H1 (cell line): ENCODE data around the gene CTRL. TPM values are rescaled to one million over a fixed set of nuclear protein-coding genes. Genes with fewer than 3 reads are reported as not detected.

Source experiments
- polyA plus RNA-seq, 7 experiments: library from polyadenylated mRNA; depleted of rRNA in 3 of 7; stranded (reverse) in 5 of 7; unstranded in 2 of 7; fragments of >200 nt in 5 of 7; fragments of 200-250 nt in 2 of 7; gene quantifications; 1 replicate in 5 of 7; 2 replicates in 1 of 7; 4 replicates in 1 of 7; pipeline versions ENCODE4 v1.2.1 to v1.2.3, GENCODE V29; 2011 to 2013; ENCODE audit warnings: missing spikeins in 2 of 7, mixed read lengths in 2 of 7
- total RNA-seq: library from RNA; stranded (reverse); fragmentation: NEBNext Ultra II Directional; extraction: Animal tissue kit (Norgen Biotek cat#: 25700); gene quantifications from 2 replicates; pipeline ENCODE4 v1.2.1, GENCODE V29; 2021
- TF ChIP-seq, protein P1 (sequence below): fragments of 300-600 bp; sonication (generic); IDR thresholded peaks from 2 replicates; pipeline ENCODE4 v1.7.1; 2012; ENCODE audit warnings: low read length, moderate library complexity, mild to moderate bottlenecking, inconsistent platforms; ENCODE audit not compliant: insufficient replicate concordance
- TF ChIP-seq, protein P2 (sequence below): IDR thresholded peaks from 2 replicates; pipeline ENCODE4 v1.6.1; 2011; ENCODE audit warnings: low read length, improper control_type of control experiment

Gene CTRL
- total and polyA plus RNA-seq, 2 of the 8 experiments (the other 6 are each of a cell fraction or from before 2014, with no cell fraction given): 1.7 to 4.2 TPM

GRCh38 chr16:67962135-67962534, 30.5 kb upstream of the CTRL start (continued):
- TF ChIP-seq, protein P1, sequence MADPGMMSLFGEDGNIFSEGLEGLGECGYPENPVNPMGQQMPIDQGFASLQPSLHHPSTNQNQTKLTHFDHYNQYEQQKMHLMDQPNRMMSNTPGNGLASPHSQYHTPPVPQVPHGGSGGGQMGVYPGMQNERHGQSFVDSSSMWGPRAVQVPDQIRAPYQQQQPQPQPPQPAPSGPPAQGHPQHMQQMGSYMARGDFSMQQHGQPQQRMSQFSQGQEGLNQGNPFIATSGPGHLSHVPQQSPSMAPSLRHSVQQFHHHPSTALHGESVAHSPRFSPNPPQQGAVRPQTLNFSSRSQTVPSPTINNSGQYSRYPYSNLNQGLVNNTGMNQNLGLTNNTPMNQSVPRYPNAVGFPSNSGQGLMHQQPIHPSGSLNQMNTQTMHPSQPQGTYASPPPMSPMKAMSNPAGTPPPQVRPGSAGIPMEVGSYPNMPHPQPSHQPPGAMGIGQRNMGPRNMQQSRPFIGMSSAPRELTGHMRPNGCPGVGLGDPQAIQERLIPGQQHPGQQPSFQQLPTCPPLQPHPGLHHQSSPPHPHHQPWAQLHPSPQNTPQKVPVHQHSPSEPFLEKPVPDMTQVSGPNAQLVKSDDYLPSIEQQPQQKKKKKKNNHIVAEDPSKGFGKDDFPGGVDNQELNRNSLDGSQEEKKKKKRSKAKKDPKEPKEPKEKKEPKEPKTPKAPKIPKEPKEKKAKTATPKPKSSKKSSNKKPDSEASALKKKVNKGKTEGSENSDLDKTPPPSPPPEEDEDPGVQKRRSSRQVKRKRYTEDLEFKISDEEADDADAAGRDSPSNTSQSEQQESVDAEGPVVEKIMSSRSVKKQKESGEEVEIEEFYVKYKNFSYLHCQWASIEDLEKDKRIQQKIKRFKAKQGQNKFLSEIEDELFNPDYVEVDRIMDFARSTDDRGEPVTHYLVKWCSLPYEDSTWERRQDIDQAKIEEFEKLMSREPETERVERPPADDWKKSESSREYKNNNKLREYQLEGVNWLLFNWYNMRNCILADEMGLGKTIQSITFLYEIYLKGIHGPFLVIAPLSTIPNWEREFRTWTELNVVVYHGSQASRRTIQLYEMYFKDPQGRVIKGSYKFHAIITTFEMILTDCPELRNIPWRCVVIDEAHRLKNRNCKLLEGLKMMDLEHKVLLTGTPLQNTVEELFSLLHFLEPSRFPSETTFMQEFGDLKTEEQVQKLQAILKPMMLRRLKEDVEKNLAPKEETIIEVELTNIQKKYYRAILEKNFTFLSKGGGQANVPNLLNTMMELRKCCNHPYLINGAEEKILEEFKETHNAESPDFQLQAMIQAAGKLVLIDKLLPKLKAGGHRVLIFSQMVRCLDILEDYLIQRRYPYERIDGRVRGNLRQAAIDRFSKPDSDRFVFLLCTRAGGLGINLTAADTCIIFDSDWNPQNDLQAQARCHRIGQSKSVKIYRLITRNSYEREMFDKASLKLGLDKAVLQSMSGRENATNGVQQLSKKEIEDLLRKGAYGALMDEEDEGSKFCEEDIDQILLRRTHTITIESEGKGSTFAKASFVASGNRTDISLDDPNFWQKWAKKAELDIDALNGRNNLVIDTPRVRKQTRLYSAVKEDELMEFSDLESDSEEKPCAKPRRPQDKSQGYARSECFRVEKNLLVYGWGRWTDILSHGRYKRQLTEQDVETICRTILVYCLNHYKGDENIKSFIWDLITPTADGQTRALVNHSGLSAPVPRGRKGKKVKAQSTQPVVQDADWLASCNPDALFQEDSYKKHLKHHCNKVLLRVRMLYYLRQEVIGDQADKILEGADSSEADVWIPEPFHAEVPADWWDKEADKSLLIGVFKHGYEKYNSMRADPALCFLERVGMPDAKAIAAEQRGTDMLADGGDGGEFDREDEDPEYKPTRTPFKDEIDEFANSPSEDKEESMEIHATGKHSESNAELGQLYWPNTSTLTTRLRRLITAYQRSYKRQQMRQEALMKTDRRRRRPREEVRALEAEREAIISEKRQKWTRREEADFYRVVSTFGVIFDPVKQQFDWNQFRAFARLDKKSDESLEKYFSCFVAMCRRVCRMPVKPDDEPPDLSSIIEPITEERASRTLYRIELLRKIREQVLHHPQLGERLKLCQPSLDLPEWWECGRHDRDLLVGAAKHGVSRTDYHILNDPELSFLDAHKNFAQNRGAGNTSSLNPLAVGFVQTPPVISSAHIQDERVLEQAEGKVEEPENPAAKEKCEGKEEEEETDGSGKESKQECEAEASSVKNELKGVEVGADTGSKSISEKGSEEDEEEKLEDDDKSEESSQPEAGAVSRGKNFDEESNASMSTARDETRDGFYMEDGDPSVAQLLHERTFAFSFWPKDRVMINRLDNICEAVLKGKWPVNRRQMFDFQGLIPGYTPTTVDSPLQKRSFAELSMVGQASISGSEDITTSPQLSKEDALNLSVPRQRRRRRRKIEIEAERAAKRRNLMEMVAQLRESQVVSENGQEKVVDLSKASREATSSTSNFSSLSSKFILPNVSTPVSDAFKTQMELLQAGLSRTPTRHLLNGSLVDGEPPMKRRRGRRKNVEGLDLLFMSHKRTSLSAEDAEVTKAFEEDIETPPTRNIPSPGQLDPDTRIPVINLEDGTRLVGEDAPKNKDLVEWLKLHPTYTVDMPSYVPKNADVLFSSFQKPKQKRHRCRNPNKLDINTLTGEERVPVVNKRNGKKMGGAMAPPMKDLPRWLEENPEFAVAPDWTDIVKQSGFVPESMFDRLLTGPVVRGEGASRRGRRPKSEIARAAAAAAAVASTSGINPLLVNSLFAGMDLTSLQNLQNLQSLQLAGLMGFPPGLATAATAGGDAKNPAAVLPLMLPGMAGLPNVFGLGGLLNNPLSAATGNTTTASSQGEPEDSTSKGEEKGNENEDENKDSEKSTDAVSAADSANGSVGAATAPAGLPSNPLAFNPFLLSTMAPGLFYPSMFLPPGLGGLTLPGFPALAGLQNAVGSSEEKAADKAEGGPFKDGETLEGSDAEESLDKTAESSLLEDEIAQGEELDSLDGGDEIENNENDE: no peak
- TF ChIP-seq, protein P2, sequence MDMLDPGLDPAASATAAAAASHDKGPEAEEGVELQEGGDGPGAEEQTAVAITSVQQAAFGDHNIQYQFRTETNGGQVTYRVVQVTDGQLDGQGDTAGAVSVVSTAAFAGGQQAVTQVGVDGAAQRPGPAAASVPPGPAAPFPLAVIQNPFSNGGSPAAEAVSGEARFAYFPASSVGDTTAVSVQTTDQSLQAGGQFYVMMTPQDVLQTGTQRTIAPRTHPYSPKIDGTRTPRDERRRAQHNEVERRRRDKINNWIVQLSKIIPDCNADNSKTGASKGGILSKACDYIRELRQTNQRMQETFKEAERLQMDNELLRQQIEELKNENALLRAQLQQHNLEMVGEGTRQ: no peak
